HG03558 (cell line): ENCODE results near the gene PYGL.
"Not testable (repeated sequence)": the region's sequence is repeated elsewhere in the genome, so short reads cannot be mapped to it uniquely, and the experiment has no call there.

ENCODE experiments used
- ATAC-seq: cut with Tn5 transposase; IDR thresholded peaks from one replicate; pipeline ENCODE4 v1.9.1; 2021; ENCODE audit warnings: moderate number of reproducible peaks; ENCODE audit not compliant: unreplicated experiment; ENCODE audit errors: extremely low read depth

The PYGL gene

DNA sequence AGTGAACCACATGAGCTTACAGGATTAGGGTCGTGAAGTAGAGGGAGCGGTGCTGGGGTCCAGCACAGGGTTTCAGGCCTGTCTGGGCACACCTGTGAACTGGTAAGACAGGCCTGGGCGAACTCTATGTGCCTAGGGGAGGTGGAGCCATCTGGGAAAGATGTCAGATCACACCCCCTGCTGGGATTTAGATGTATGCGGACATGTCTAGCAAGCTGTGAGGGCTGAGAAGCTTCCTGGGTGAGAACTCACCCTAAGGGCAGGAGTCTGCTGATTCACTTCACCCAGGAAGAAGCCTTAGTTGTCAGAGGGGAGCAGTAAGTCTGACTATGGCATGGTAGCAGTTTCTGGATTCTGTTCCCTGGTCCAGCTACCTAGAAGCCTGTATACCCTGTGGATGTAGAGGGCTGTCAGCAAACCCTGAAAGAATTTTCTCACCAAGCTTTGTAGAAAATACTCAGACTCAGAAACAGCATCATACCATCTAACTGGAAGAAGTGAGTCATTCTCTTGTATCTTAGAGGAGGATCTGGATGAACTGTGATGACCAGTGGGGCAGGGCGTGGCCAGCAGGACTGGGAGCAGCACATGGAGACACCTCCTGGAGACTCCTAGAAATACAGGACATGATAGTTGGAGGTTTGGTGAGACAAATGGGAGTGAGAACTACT, 11.2 kb upstream of the PYGL start:
- ATAC-seq = no peak

DNA sequence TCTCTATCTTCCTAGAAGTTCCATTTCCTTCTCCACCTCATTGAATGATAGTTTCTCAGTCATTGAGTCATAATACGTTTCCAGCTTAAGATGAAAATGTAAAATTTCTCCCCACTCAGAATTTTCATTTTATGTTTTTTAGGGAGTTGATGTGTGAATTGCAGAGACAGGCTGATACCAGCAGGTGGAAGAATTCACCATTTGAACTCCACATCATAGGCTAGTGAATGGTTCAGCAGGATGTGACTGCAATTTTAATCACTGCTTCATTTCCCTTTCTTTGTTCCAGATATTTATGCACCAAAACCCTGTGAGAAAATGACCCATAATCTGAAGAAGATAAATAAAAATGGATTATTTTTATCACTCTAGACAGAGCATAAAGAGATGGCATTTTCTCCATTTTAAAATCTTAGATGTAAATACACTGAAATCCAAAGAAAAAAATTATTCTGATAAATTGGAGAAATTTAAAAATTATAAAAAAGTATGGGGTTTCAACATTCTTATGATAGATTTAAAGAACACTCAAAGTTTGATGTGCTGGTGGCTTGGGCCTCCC, 10.6 kb upstream of the PYGL start:
- ATAC-seq = no peak

DNA sequence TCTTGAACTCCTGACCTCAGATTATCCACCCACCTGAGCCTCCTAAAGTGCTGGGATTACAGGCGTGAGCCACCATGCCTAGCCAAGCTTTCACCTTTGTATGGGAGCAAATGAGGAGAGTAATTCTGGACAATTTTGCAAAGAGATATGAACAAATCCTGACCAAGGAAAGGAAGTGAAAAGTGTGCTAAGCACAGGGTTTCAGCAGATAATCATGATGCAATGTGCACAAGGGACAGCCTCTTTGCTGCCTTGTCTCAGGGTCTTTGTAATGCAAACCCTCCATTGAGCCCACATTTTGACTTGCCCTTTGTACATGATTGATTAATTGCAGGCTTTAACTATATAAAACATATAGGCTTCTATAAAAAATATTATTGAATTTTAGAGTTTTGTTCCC, 9.2 kb upstream of the PYGL start:
- no peak for ATAC-seq

DNA sequence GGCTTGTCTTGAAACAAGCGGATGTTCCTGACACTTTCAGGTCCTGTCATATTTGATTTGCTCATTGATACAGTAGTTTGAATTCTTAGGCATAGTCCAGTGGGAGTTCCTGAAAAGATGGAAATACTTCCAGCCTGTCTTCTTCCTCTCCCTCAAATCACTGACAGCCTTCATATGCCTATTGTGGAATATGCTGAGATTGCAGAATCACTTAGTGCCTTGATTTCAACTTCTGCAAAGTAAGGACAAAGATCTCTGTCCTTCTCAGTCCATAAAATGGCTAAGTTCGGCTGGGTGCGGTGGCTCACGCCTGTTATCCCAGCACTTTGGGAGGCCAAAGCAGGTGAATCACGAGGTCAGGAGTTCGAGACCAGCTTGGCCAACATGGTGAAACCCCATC, 6.7 kb upstream of the PYGL start:
- no peak for ATAC-seq

DNA sequence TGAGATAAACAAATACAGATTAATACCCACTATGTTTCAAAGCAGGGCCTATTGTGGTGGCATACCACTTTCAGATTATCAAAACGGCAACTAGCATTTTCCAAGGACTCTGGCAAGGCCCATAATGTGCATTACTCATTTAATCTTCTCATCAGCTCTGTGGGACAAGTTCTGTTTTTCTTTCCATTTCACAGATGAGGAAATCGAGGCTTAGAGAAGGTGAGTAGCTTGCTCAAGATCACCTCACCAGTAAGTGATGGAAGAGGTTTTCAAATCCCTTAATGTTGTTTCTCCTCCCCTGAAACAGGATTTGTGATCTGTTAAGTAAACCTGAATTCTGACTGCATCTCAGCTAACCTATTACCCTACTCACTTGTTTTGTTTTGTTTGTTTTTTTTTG, 3.9 kb upstream of the PYGL start:
- no peak for ATAC-seq

DNA sequence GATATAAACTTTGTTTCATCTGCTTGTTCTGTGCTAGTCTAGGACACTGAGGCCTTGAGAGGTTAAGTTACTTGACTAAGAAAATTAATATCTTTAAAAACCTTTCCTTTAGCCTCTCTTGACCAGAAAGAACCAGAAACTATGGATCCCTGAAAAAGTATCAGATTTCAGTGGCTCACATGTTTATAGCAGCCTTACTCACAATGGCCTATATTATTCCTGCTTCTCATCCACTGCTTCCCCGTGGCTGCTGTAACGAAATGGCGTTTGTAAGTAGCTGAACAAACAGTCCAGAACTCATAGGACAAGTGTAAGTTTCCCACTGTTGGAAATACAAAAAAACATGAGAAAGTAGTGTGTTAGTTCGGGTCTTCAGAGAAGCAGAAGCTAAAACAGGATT, 3.2 kb upstream of the PYGL start:
- no peak for ATAC-seq

DNA sequence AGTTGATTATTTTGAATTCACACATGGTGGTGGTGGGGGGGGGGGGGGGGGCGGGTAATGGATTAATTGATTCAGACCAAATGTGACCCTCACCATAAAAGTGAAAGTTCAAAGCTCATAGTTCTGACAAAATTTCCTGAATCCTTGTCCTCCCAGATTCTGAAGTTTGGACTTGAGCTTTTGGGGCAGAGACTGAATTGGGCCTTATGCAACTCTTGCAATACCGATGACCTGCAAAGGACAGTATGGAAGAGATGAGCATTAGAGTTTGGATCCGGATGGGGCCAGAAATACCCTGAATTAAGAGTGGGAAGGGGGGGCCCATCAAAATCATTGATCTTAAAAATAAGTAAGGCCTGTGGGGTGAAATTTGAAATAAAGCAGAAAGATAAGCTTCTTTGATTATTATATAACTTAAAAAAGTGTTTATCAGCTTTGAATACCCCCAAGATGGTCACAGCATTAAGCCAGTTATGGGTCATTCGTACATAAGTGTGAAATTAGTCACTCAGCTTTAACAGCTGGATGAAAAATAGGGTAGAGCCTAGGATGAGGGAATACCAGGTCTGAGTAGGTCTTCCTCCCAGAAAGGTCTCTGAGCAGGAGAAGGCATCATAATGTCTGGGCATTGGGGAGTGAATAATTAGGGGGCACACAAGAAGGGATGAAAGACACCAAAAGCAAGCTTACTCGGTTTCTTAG, 2.1 kb upstream of the PYGL start:
- no peak for ATAC-seq

DNA sequence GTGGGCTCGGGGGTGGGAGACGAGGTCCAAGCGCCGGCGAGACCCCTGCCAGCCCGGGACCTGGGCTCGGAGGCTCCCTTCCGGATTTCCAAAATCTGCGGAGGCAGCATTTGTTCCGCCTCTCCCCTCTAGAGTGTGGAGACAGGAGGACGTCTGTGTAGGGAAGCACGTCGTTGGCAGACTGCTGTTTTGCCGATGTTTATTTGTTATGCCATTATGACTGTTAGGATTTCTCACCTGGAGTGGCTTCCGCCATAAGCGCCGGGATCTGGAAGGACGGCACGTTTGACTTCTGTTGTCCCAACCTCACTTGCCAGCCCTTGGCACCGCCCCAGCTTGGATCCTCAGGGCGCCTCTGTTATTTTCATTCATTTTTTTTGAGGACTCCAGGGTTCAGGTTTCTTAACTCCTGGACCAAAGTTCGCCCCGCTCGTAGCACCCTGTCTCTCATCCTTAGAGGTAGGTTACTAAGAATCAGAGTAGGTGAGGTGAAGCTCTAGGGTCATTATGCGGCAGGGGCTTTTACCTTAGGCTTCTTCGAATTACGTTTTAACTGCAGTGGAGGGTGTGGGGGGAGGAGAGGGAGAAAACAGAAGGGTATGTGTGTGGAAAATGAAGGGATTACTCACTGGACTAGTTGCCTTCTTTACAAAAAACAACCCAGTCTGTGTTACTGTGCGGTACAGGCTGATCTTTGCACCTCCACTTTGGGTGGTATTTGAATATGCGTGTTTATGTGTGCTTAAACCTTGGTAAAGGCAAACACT, 547 bp upstream of the PYGL start:
- ATAC-seq = no peak

DNA sequence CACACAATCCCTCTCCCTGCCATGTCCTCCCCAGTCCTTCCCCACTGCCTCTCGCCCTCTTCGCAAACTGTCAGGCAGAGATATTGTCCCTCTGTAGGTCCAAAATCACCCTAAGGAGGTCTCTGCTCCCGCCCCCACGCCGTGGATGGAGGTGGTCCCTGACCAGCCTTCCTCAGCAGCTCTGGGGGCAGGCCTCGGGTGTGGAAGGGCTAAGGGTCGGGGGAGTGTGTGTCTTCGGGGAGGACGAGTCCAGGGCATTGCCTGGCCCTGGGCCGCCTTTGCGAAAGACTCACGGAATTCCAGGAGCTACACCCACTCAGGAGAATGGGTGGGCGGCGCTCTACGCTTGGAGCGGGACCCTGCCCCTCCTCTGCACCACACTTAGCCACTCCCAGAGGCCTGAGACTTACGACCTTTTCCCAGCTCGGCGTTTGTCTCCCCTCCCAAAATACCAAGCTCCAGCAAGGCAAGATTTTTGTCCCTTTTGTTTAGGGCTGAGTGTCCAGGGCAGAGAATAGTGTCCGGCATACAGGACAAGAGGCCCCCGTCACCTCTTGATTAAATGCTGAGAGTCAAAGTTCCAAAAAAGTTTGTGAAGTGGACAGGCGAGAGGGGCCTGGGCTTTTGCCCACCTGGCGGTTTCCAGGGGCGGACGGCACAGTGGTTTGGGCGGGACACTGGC, 881 bp downstream of the PYGL start:
- ATAC-seq = no peak

DNA sequence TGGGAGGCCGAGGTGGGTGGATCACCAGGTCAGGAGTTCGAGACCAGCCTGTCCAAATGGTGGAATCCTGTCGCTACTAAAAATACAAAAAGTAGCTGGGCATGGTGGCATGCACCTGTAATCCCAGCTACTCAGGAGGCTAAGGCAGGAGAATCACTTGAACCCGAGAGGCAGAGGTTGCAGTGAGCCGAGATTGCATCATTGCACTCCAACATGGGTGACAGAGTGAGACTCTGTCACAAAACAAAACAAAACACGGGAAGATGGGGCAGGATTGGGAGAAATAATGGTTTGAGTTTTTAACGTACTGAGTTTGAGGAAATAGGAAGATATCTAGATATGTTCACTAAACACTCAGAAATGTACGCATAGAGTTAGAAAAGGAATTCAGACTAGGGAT, 2.6 kb downstream of the PYGL start:
- not testable (repeated sequence) for ATAC-seq

DNA sequence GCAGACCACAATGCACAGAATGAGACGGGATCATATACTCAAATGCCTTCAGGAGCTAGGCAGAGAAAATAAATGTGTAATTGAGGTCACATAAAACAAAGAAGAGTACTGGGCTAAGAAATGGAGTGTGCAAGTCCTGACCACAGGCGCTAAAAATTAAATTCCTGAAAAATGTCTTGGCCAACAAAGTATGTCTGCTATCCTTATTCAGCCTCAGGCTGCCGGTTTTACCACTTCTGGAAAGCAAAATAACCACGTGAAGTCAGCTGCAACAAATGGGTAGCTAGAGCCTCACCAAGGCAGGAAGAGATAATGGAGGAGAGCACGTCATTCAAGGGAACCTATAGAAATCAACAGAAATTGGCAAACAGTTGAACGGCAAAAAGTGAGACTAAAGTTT, 3.1 kb downstream of the PYGL start:
- ATAC-seq = no peak

DNA sequence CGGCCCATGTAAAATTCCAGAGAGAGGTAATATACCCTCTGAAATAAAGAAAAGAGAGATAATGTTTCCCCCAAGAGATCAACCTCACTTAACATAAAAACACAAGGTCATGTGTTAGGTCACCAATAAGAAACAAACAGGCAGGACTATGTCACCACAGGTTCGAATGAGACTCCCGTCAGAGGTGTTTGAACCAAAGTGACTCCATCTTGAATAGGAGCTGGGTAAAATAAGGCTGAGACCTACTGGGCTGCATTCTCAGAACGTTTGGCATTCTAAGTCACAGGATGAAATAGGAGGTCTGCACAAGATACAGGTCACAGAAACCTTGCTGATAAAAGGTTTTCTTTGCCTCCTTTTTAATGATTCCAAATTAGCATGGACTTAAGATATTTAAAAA, 6.5 kb downstream of the PYGL start:
- ATAC-seq = no peak

DNA sequence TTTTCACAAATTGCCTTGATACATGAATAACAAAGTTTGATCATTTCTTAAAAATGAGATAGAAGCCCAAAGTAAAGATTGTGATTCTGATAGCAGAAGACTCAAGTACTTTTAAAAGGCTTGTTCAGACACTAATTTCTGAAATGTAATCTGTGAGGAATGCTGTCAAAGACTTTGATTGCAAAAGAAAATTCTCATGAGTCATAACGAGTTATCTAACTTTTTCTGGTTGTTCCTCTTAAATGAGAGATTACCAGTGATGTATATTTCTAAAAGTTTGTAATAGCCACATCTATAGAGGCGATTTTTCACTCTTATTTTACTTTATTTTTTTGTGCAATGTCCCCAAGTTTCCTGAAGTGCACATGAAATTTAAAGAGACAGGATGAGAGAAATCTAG, 7.0 kb downstream of the PYGL start:
- no peak for ATAC-seq

DNA sequence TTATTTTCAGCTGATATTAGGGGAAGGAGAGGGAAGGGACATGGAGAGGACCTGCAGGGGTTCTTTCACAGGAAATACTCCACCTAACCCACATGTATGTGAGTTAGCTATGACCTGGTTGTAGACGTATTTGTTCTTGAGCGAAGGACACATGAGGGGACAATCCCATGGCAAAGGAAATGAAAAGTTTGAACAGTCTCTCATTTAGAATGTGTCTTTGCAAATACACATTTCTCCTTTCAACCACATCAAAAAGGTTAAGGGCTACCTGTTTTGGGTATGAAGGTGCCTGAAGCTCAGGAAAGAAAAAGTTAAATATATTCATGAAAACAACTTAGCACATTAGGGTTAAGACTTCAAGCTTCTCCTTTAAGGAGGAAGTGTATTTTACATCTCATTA, 7.4 kb downstream of the PYGL start:
- no peak for ATAC-seq

DNA sequence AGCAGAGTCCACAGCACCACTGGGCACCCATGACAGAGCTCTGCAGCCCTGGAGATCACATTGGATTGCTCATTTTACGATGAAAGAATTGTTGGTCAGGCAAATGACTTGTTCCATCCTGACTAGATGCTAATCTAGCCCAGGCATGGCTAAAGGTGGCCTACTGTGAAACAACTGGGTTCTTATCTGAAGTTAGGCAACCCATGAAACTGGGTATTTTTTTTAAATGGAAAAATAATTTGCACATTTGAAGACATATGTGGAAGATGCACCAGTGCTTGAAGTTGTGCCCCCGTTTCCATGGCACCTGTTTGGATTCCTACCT, 8.3 kb downstream of the PYGL start:
- no peak for ATAC-seq

DNA sequence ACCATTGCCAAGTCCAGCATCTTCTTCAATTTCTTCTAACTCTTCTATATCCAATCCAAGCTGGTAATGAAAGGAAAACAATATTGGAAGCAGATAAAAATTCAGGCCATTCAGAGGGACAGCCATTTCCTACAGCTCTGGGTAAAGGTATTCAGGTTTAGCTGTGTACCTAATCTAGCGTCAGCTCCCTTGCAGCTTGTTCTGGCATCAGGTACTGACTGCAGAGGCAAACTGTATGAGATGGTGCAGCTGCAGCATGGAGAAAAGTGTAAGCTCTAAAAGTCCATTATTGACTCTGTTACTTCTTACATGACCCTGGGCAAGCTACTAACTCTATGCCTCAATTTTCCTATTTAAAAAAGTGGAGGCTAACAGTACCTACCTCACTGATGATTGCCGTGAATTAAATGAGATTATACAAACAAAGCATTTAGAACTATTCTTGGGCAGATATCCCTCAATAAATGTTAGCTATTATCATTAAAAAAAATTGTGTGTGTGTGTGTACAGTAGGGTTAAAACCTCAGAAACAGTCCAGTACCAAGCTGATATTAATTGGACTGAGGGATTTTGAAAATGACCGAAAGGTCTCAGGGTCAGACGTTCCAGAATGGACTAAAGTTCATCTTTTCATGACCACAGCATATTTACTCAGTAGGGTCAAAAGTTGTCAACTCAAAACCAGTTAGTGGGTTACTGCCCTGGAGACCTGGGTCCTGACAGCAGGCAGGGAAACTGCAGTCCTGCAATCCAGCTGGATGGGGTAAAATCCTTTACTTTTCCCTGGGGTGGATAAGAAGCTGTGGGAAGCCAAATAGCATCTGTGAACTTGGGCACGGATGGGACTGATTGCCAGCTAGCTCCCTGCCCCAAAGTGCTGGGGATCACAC, 8.9 kb downstream of the PYGL start:
- ATAC-seq = no peak

DNA sequence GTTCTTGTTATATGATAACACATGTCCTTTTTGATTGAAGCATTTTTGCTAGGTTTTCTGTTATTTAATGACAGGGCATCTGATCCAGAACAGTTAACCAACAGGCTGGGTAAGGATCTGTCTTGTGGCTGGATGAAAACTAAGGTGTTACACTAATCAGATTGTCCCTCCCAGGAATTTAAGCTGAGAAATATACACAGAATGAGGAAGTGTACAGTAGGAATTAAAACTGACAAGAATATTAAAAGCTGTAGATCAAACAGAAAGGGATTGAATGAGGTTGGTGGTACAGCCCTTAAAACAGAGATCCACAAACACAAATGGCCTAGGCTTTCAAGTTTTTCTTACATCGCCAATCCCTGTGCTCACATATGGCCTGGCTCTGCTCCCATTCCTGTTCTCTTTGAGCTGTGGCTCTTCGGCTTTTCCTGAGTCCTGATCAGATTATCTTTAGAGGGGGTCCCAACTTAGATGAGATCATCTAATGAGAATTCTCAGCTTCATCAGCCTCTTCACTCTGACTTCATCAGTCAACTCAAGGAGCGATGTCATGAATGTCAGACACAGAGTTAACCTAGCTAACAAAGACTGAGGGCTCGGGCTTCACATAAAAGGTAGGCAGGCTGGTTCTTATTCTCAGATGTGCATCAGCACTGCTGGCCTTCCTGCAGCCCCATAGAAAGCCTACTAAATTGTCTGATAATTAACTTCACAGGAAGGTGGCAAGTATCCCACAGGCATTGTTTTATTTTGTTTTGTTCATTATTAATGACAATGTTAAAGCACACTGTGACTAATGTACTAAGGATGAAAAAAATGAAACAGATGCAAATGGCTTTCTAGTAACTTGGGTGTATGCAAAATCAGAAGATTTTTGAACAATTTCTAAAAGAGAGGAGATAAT, 11.4 kb downstream of the PYGL start:
- ATAC-seq = no peak

DNA sequence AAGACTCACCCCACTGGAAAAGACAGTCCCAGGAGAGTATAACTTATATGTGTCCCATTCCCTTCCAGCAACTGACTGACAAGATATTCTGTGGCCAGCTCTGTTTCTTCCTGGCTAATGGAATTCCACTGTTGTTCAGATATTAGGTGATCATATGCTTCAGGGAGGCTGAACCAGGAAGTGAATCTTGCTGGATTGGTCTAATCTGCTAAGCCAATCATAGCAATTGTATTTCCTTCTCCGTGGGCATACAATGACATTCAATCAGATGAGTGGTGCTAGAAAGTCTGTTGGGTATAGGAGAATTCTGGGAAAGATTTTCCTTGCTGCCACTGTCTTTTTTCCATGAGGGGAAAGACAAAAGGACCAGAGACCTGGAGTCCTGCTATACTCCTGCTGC, 12.1 kb downstream of the PYGL start:
- ATAC-seq = no peak

DNA sequence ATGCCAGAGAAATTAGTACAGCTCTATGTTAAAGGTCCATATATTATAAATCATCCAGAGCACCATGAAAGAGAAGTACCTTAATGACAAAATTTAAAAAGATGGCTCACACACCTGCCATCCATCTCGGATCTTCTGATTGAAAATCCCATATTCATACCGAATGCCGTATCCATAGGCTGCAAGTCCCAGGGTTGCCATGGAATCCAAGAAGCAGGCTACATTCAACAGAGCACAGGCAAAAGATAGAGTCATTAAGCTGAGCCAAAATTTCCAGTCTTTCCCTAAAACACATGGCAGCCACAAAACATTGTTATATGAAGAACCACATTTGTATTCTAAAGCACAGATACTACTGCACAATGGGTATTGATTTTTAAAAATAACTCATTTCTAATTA, 12.7 kb downstream of the PYGL start:
- no peak for ATAC-seq
